B cell (primary cell): ENCODE results near the gene CRYBG2.

Experiments used
- CTCF ChIP-seq: fragments of 200-600 bp; IDR thresholded peaks from one replicate; pipeline ENCODE4 v1.8.0; 2022; ENCODE audit warnings: antibody characterized with exemption, mild to moderate bottlenecking
- EZH2 ChIP-seq: IDR thresholded peaks from 2 replicates; pipeline ENCODE4 v1.6.1; 2012; ENCODE audit warnings: borderline replicate concordance, low read depth, mild to moderate bottlenecking, moderate library complexity, low read length; ENCODE audit not compliant: insufficient read depth, poor library complexity, severe bottlenecking

DNA sequence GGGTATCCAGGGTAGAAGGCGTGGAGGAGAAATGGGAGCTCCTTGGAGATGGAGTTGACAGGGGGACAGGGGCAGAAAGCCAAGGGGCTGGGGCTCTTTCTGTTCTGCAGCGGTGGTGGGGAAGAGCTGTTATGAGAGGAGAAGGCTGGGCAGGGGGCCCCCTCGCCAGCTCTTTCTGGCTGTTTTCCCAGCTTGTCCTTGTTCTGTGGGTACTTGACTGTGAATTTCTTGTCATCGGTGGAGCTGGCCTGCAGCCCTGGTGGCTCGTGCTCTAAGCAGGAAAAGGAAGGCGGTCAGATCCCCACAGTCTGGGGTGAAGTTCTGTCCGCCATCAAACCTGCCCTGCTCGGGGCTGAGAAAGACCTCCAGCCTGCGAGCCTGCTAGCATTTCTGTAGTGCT is 11.0 kb upstream of the CRYBG2 start:
- no peak for TF ChIP-seq CTCF
- no peak for TF ChIP-seq EZH2
